C4-2B (cell line): ENCODE measurements around the gene NEB.

Experiments used
- ZFX ChIP-seq: fragments of 450-650 bp; IDR thresholded peaks from 2 replicates; pipeline ENCODE4 v1.6.1; 2017
- TF ChIP-seq, protein P1 (sequence below): fragments of 450-650 bp; conservative IDR thresholded peaks from 2 replicates; pipeline ENCODE4 v1.5.1; 2017; ENCODE audit warnings: mild to moderate bottlenecking

DNA sequence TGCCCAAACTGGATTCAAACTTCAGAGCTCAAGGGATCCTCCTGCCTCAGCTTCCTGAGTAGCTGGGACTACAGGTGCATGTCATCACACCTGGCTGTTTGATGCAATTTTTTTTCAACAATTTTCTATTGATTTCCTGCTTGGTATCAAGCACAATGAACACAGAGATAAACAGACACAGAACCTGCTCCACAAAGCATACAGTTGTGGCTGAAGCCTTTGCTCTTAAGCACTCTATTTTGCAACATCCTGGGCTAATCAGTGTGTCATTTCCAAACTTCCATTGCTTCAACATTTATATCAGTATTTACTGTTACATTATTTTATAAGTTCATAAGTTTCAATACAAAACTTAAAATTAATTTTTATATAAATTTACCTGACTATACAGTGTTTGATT is 79.4 kb downstream of the NEB start:
- TF ChIP-seq, protein P1, sequence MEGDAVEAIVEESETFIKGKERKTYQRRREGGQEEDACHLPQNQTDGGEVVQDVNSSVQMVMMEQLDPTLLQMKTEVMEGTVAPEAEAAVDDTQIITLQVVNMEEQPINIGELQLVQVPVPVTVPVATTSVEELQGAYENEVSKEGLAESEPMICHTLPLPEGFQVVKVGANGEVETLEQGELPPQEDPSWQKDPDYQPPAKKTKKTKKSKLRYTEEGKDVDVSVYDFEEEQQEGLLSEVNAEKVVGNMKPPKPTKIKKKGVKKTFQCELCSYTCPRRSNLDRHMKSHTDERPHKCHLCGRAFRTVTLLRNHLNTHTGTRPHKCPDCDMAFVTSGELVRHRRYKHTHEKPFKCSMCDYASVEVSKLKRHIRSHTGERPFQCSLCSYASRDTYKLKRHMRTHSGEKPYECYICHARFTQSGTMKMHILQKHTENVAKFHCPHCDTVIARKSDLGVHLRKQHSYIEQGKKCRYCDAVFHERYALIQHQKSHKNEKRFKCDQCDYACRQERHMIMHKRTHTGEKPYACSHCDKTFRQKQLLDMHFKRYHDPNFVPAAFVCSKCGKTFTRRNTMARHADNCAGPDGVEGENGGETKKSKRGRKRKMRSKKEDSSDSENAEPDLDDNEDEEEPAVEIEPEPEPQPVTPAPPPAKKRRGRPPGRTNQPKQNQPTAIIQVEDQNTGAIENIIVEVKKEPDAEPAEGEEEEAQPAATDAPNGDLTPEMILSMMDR: no peak
- no peak for TF ChIP-seq ZFX
